Neuronal stem cell (in vitro differentiated cells): ENCODE data around the gene UPP1.

Experiments used
- DNase-seq: peaks from one replicate; pipeline ENCODE4 v3.0.0-alpha.2; 2013; ENCODE audit warnings: low spot score
- H2AFZ ChIP-seq: one replicate; pipeline ENCODE4 v1.6.1; 2013; ENCODE audit warnings: mild to moderate bottlenecking, low read length, inconsistent platforms
- H2AK5ac ChIP-seq: 2 replicates; pipeline ENCODE4 v1.6.1; 2013; ENCODE audit warnings: low read depth, mild to moderate bottlenecking, inconsistent platforms, low read length, moderate library complexity, mixed read lengths
- H2BK120ac ChIP-seq: 2 replicates; pipeline ENCODE4 v1.6.1; 2013; ENCODE audit warnings: low read depth, mild to moderate bottlenecking, inconsistent platforms, low read length, moderate library complexity, mixed read lengths
- H2BK12ac ChIP-seq: one replicate; pipeline ENCODE4 v1.6.1; 2013; ENCODE audit warnings: low read length, inconsistent platforms
- H2BK15ac ChIP-seq: 2 replicates; pipeline ENCODE4 v1.6.1; 2013; ENCODE audit warnings: mild to moderate bottlenecking, low read length, inconsistent platforms, mixed read lengths
- H2BK5ac ChIP-seq: one replicate; pipeline ENCODE4 v1.6.1; 2013; ENCODE audit warnings: inconsistent platforms, mild to moderate bottlenecking, low read length, moderate library complexity
- H3K14ac ChIP-seq: one replicate; pipeline ENCODE4 v1.6.1; 2013; ENCODE audit warnings: low read length, inconsistent platforms
- H3K18ac ChIP-seq: 2 replicates; pipeline ENCODE4 v1.6.1; 2013; ENCODE audit warnings: low read length, inconsistent platforms
- H3K23ac ChIP-seq: 2 replicates; pipeline ENCODE4 v1.6.1; 2013; ENCODE audit warnings: low read depth, mild to moderate bottlenecking, mixed read lengths, low read length, inconsistent platforms; ENCODE audit not compliant: poor library complexity
- H3K27ac ChIP-seq: replicated peaks from 3 replicates; pipeline ENCODE4 v1.5.1; 2013; ENCODE audit warnings: low read length, inconsistent platforms
- H3K27me3 ChIP-seq, 3 experiments: 2 replicates each; pipeline ENCODE4 v1.6.1; 2013; ENCODE audit warnings: low read length in 3 of 3, mild to moderate bottlenecking in 2 of 3, inconsistent platforms in 1 of 3, low read depth in 1 of 3, mixed read lengths in 1 of 3, moderate library complexity in 1 of 3; ENCODE audit not compliant: control insufficient read depth in 3 of 3, insufficient read depth in 3 of 3
- H3K36me3 ChIP-seq, 2 donors: replicated peaks in 1 of 2; 2 replicates each; pipeline ENCODE4 v1.6.1; 2013; ENCODE audit warnings: low read length in 2 of 2; ENCODE audit not compliant: control insufficient read depth in 2 of 2, insufficient read depth in 2 of 2
- H3K4ac ChIP-seq: 2 replicates; pipeline ENCODE4 v1.6.1; 2013; ENCODE audit warnings: inconsistent platforms, mild to moderate bottlenecking, low read length, moderate library complexity
- H3K4me1 ChIP-seq, 2 donors: 1 replicate in 1 of 2; 2 replicates in 1 of 2; pipeline ENCODE4 v1.6.1; 2013; ENCODE audit warnings: low read length in 2 of 2, low read depth in 1 of 2; ENCODE audit not compliant: control insufficient read depth in 2 of 2, insufficient read depth in 1 of 2
- H3K4me2 ChIP-seq: one replicate; pipeline ENCODE4 v1.6.1; 2013; ENCODE audit warnings: mild to moderate bottlenecking, low read length, inconsistent platforms; ENCODE audit not compliant: insufficient read depth, poor library complexity, severe bottlenecking
- H3K4me3 ChIP-seq, 2 donors: 2 replicates each; pipeline ENCODE4 v1.5.1; 2013; ENCODE audit warnings: low read length in 2 of 2, mild to moderate bottlenecking in 2 of 2, inconsistent platforms in 1 of 2, moderate library complexity in 1 of 2
- H3K79me1 ChIP-seq: one replicate; pipeline ENCODE4 v1.6.1; 2013; ENCODE audit warnings: low read depth, mild to moderate bottlenecking, inconsistent platforms, low read length, moderate library complexity
- H3K9ac ChIP-seq: one replicate; pipeline ENCODE4 v1.6.1; 2013; ENCODE audit warnings: mild to moderate bottlenecking, low read depth, low read length, inconsistent platforms; ENCODE audit not compliant: poor library complexity
- H3K9me3 ChIP-seq, 2 donors: replicated peaks in 1 of 2; 2 replicates each; pipeline versions ENCODE3 to v1.6.1; 2013; ENCODE audit warnings: low read length in 2 of 2, mild to moderate bottlenecking in 2 of 2, inconsistent platforms in 1 of 2, low read depth in 1 of 2, mixed read lengths in 1 of 2, moderate library complexity in 1 of 2; ENCODE audit not compliant: control insufficient read depth in 2 of 2, insufficient read depth in 1 of 2
- H4K8ac ChIP-seq: one replicate; pipeline ENCODE4 v1.6.1; 2013; ENCODE audit warnings: low read depth, mild to moderate bottlenecking, inconsistent platforms, low read length, moderate library complexity
- H4K91ac ChIP-seq: one replicate; pipeline ENCODE4 v1.6.1; 2013; ENCODE audit warnings: low read length, low read depth, mild to moderate bottlenecking, inconsistent platforms; ENCODE audit not compliant: poor library complexity
- WGBS, 2 donors: extraction: QIAGEN DNeasy Blood & Tissue Kit; methylation state at CpG; one replicate each; pipeline ENCODE4 v1.1.7; 2013; ENCODE audit warnings: missing lambda C conversion rate in 2 of 2, mixed read lengths in 1 of 2; ENCODE audit not compliant: insufficient read length in 2 of 2, insufficient replicate concordance in 1 of 2; ENCODE audit errors: extremely low coverage in 2 of 2; 5-methylcytosine and 5-hydroxymethylcytosine counted together

The UPP1 gene

GRCh38 chr7:48059706-48060105, 29.4 kb upstream of the UPP1 start:
- Histone ChIP-seq H2AFZ (no peak overlapping the region), H3K36me3 (no peaks in the 10 kb centered on the region), H2BK15ac (no peak overlapping the region), H3K4me3 (no peak overlapping the region), H3K9ac (no peak overlapping the region), H4K8ac (no peak overlapping the region), H2AK5ac (no peak overlapping the region), H2BK120ac (no peak overlapping the region), H2BK5ac (no peak overlapping the region), H3K27me3 (no peaks in the 10 kb centered on the region), H3K9me3 (no peaks in the 10 kb centered on the region), H3K79me1 (no peaks in the 10 kb centered on the region), H3K18ac (no peak overlapping the region), H3K4me2 (no peak overlapping the region), H4K91ac (no peak overlapping the region), H3K4me1 (peaks cover 0 to 3% of the 10 kb centered on the region in 2 donors), H3K23ac (no peak overlapping the region), H3K27ac (no peak overlapping the region), H3K14ac (no peak overlapping the region), H3K4ac (no peak overlapping the region), H2BK12ac (no peak overlapping the region)
- DNase-seq = no peak
- no CpG with 5 or more reads among the region's 5 CpGs for WGBS, 2 donors

- Histone ChIP-seq H2BK5ac (no peak overlapping the region), H3K4me2 (no peak overlapping the region), H3K9ac (no peak overlapping the region), H2AFZ (no peak overlapping the region), H3K9me3 (no peaks in the 10 kb centered on the region), H3K23ac (no peak overlapping the region), H3K79me1 (no peaks in the 10 kb centered on the region), H2AK5ac (no peak overlapping the region), H4K91ac (no peak overlapping the region), H3K27me3 (no peaks in the 10 kb centered on the region), H2BK15ac (no peak overlapping the region), H2BK12ac (no peak overlapping the region), H4K8ac (no peak overlapping the region), H2BK120ac (no peak overlapping the region), H3K36me3 (no peaks in the 10 kb centered on the region), H3K27ac (no peak overlapping the region), H3K18ac (no peak overlapping the region), H3K4ac (no peak overlapping the region), H3K4me1 (peaks cover 0 to 3% of the 10 kb centered on the region in 2 donors), H3K4me3 (no peak overlapping the region), H3K14ac (no peak overlapping the region)
- DNase-seq = no peak
- 100% methylated on average over 1 of the region's 1 CpG for WGBS, 2 donors
Measured at GRCh38 chr7:48063985-48064384, 25.1 kb upstream of the UPP1 start.

GRCh38 chr7:48067475-48067874, 21.6 kb upstream of the UPP1 start:
- H2BK12ac ChIP-seq = no peak overlapping the region
- no peak overlapping the region for H3K23ac ChIP-seq
- H3K4me2 ChIP-seq = no peak overlapping the region
- DNase-seq = no peak
- no peak overlapping the region for H3K27ac ChIP-seq
- H2AK5ac ChIP-seq = no peak overlapping the region
- no peak overlapping the region for H4K91ac ChIP-seq
- H3K14ac ChIP-seq = no peak overlapping the region
- no peak overlapping the region for H2AFZ ChIP-seq
- H4K8ac ChIP-seq = no peak overlapping the region
- peaks cover 0 to 3% of the 10 kb centered on the region in 2 donors for H3K4me1 ChIP-seq
- WGBS, 2 donors = no CpG with 5 or more reads among the region's 2 CpGs
- H3K79me1 ChIP-seq = no peaks in the 10 kb centered on the region
- no peak overlapping the region for H2BK120ac ChIP-seq
- H3K9ac ChIP-seq = no peak overlapping the region
- H3K27me3 ChIP-seq = no peaks in the 10 kb centered on the region
- no peak overlapping the region for H3K4me3 ChIP-seq
- H3K18ac ChIP-seq = no peak overlapping the region
- H3K9me3 ChIP-seq = peaks cover 0 to 2% of the 10 kb centered on the region in 2 donors
- no peak overlapping the region for H2BK15ac ChIP-seq
- no peak overlapping the region for H2BK5ac ChIP-seq
- H3K4ac ChIP-seq = no peak overlapping the region
- no peaks in the 10 kb centered on the region for H3K36me3 ChIP-seq

GRCh38 chr7:48074204-48074654, 14.8 kb upstream of the UPP1 start:
- no peaks in the 10 kb centered on the region for H3K79me1 ChIP-seq
- no peak overlapping the region for H2BK120ac ChIP-seq
- H2BK5ac ChIP-seq = no peak overlapping the region
- H3K27ac ChIP-seq = no peak overlapping the region
- no peak overlapping the region for H3K4ac ChIP-seq
- H2AK5ac ChIP-seq = no peak overlapping the region
- no peak overlapping the region for H3K4me3 ChIP-seq
- H3K27me3 ChIP-seq = no peaks in the 10 kb centered on the region
- H3K18ac ChIP-seq = no peak overlapping the region
- peaks cover 0 to 2% of the 10 kb centered on the region in 2 donors for H3K9me3 ChIP-seq
- no peak overlapping the region for H2BK12ac ChIP-seq
- DNase-seq = no peak
- H3K14ac ChIP-seq = no peak overlapping the region
- H3K23ac ChIP-seq = no peak overlapping the region
- no peaks in the 10 kb centered on the region for H3K36me3 ChIP-seq
- H2AFZ ChIP-seq = peak overlapping the region; percentile 24
- no peak overlapping the region for H4K8ac ChIP-seq
- H3K4me2 ChIP-seq = no peak overlapping the region
- H4K91ac ChIP-seq = no peak overlapping the region
- H3K9ac ChIP-seq = no peak overlapping the region
- no peak overlapping the region for H2BK15ac ChIP-seq
- no peaks in the 10 kb centered on the region for H3K4me1 ChIP-seq
